DMS114 treated with DMSO at 0.1 percent for 48 hours (cell line): ENCODE data around the gene PTPRD.

Experiments used
- DNase-seq: peaks from one replicate; lab custom pipeline; 2025; ENCODE audit not compliant: unreplicated experiment; lab: John Stamatoyannopoulos, UW

The PTPRD gene

DNA sequence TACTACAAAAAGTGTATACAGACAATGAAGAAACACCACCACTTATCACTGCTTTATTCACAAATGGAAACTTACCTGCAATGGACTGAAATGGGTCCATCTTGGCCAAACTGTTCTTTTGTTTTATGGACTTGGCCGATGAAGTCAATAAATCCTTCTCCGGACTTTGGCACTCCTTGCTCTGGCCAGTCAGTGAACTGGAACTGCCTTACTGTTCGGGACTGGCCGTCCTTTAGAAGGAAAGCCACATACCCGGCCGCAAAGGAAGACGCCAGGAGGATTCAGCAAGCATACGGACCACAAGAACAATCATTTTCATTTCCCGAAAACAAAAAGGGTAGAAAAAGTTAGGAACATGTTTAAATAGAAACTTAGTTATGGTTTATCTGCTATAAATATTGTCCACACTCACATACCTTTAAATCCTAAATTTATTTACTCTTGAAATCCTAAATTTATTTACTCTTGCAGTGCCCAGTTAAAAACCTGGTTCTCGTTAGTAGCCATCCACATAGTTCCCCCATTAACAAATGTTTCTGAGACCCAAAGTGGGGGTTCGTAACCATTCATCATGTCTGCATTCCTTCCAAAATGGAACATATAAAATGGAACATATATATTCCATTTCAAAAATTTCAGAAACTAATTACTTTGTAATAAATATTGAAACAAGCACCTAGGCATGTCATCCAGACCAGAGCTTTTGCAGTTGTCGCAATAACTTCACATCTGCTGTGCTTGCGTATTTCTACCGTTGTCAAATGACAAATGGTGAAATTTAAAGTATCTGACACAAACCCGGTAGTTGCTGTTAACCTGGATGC lies 2281.1 kb downstream of the PTPRD start:
- DNase-seq: no peak

- no peak for DNase-seq
Measured at GRCh38 chr9:8329561-8330283, 2283.1 kb downstream of the PTPRD start.

- DNase-seq: no peak
Measured at GRCh38 chr9:8315211-8315610, 2297.6 kb downstream of the PTPRD start.

DNA sequence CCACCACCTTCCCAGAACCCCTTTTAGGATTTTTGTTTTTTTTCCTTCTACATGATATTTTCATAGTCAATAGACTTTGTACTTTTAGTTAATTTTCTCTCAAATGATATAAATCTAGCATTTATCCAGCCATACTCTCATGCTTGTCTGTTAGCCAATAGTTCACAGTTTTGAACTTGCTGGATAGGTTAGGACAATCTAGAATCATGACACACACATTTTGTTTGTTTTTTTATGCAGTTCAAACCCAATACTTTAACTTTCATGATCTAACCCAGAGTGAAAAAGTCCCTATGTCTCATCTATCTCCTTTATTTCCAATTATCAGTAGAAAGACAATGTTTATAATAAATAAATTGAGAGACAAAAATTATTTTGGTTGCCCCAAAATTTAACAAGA lies 2303.5 kb downstream of the PTPRD start:
- no peak for DNase-seq

DNA sequence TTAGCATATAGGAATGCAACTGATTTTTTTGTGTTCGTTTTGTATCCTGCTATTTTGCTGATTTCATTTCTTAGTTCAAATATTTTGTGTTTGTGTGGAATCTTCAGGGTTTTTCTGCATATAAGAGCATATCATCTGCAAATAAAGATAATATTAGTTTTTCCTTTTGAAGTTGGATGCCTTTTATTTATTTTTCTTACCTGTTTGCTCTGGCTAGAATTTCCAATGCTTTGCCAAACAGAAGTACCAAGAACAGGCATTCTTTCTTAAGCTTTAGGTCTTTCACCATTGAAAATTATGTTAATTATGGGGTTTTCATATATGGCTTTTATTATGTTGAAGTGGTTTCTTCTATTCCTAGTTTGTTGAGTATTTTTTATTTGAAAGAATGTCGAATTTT lies 2308.1 kb downstream of the PTPRD start:
- no peak for DNase-seq

DNA sequence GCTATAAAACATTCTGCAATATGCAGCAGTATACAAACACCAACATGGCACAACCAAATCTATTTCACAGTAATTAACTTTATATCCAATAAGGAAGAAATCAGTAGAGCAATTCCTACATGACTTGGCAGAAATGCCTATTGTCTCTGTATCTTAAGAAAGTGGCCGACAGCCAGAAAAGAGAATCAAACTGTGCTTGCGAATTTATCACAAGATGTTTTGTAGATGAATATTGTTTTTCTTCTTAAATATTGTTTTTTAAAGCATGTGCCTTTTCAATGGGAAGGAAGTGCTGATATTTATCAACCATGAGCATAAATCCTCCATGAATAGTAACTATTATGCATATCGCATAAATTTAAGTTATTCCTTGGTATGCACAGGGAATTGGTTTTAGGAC lies 2311.5 kb downstream of the PTPRD start:
- DNase-seq: no peak

DNA sequence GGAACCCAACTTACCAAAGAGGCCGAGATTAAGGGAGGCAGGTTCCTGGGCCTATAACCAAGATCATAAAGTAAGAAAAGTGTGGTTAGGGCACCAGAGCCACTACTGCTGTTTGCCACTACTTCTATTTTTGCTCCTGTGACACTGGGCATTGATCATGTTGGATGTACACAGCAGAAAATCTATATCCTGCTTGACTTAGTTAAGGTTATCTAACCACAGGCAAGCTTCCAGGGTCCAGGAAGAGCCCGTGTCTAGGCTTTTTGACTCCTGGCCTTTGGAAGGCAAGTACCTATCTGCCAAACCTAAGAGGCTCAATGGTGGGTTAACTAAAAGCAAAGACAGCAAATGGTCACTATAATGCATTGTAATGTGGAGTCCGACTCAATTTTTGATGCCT lies 2315.8 kb downstream of the PTPRD start:
- DNase-seq: no peak

- no peak for DNase-seq
Measured at GRCh38 chr9:8292657-8293056, 2320.1 kb downstream of the PTPRD start.

- DNase-seq: no peak
Measured at GRCh38 chr9:8289681-8290080, 2323.1 kb downstream of the PTPRD start.

GRCh38 chr9:8287970-8288369 lies 2324.8 kb downstream of the PTPRD start:
- no peak for DNase-seq

DNA sequence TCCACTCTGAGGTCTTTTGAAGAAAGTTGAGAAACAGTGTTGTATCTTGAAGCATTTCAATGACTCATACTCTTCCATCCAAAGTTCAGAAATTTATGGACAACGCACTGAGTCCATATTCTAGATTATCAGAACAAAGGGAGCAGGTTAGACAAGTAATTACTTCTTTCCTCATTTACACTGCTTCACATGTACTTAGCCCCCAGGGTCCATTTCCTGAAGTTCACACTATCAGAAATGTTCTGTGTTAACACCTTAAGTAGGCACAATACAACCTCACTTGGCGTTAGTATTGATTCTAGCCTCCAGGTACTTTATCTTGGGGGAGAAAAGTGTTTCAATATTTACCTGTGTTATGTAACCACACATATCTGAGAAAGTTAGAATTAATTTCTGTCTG lies 2325.3 kb downstream of the PTPRD start:
- no peak for DNase-seq

- DNase-seq: no peak
Measured at GRCh38 chr9:8284884-8285283, 2327.9 kb downstream of the PTPRD start.

GRCh38 chr9:8282535-8282934 lies 2330.3 kb downstream of the PTPRD start:
- no peak for DNase-seq

GRCh38 chr9:8280811-8281210 lies 2332.0 kb downstream of the PTPRD start:
- DNase-seq: no peak

GRCh38 chr9:8278048-8278447 lies 2334.8 kb downstream of the PTPRD start:
- no peak for DNase-seq

- no peak for DNase-seq
Measured at GRCh38 chr9:8270235-8270634, 2342.6 kb downstream of the PTPRD start.

DNA sequence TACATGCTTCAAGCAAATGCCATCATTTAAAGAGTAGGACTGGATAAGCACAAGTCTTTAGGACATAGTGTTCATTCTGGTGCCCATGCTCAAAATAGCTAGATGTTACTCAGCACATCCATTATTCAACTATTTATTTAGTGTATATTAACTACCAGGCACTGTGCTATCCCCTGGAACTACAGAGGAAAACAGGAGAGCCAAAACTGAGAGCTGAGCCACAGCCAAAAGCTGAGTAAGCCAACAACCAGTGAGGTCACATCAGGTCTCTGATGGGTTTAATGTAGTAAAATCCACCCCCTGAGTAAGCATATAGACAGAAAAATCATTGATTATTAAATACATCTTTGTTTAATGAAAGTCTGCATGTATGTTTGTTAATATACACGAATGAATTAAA lies 2343.9 kb downstream of the PTPRD start:
- no peak for DNase-seq

DNA sequence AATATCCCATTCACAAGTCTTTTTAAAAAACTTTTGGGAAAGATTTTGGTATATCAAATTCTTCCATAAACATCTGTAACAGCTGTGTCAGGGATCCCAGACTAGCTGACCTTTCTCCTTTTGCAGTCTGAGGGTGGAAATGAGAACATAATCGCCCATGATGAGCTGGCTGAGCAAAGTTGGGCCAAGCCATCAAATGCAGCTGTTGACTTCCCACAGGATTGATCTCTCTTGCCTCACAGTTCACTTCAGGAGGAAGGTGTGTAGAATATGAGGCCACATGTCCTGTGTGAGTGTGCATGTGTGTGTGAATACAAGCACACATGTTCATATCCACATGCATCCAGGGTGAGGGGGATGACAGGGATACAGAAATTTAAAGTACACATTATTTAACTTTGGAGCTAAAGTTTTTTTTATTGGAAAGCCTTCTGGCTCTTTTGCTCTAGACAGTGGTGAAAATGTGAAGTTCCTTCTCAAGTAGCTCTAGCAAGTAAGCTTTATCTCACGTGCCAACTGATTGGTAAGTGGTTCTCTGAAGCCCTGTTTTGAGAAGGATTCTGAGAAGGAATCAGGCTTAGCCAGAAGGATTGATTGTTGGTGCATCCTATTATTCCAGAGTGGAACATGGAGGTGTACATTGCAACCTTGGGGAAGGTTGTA lies 2344.5 kb downstream of the PTPRD start:
- DNase-seq: no peak

GRCh38 chr9:8267636-8268035 lies 2345.2 kb downstream of the PTPRD start:
- no peak for DNase-seq

DNA sequence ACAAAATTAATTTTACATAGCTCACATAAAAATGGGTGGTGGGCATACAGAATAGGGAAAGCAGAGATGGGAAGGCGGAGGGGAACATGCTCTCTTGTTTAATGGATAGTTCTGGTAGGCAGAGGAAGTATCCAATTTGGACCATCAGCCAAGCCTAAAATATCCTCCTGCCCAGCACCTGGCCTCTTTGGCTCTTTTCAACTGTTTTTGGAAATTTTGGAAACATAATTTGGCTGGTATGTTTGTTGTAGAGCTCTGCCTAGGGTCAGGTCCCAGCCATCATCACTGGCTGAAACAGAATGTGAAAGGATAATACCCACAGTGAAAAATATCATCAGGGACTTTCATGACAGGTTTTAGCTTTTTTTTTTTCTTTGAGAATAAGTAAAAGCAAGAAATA lies 2345.9 kb downstream of the PTPRD start:
- DNase-seq: no peak

DNA sequence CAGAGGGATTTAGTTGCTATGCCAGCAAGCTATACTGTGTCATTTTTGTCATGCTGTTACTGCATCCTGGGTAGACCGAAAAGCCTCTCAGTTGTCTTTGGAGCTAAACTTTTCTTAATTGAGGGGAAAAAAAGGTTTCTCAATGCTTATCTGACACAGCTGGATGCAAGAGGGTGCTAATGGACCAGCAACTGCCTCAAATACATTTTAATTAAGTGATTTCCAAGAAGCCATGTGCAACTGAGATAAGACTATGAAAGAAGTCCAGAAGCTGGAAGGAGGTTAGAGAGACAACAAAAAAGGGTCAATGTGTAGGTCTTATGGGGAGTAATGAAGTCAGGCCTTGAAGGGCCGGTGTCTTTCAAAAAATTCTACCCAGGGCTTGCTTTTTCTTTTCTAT lies 2347.5 kb downstream of the PTPRD start:
- DNase-seq: no peak
